HCT116 (cell line): ENCODE measurements around the gene GIMD1. TPM values are rescaled to one million over a fixed set of nuclear protein-coding genes. Genes with fewer than 3 reads are reported as not detected.

Experiments used
- ATAC-seq: fragments of 200-7000 bp; cut with Tn5 transposase; 2 replicates; pipeline ENCODE4 v1.9.1; 2020; ENCODE audit warnings: mild to moderate bottlenecking, moderate library complexity
- BruUV-seq: library from RNA; stranded (reverse); fragments of 400-500 nt; replicated peaks from 2 replicates; lab custom pipeline; 2021; lab: Mats Ljungman, UMichigan
- CTCF ChIA-PET: fragments of 300-600 bp; sonication (Branson Sonifier 250); formaldehyde crosslinking; loops from one replicate; lab custom pipeline; 2021; ENCODE audit warnings: antibody characterized with exemption; lab: Charles Lee
- POLR2A ChIA-PET: fragments of 300-600, 350-600 bp; sonication (Branson Sonifier 250); formaldehyde crosslinking; loops from one replicate; lab custom pipeline; 2021; ENCODE audit warnings: antibody characterized with exemption; lab: Charles Lee
- RAD21 ChIA-PET, 2 experiments: fragments of 300-600 bp; sonication (Branson Sonifier 250); formaldehyde crosslinking; loops; one replicate each; lab custom pipeline; 2023; ENCODE audit warnings: low total read pairs in 2 of 2; ENCODE audit not compliant: uncharacterized antibody in 2 of 2, unreplicated experiment in 2 of 2, low non-redundant PET in 1 of 2; lab: Charles Lee
- DNase-seq: peaks from one replicate; pipeline ENCODE4 v3.0.0-alpha.2; 2010; ENCODE audit warnings: low read depth, low spot score
- H2AFZ ChIP-seq: fragments of 200-600 bp; shearing (Covaris generic), sonication (generic); 2 replicates; pipeline ENCODE4 v1.6.1; 2017; ENCODE audit warnings: low read depth, mixed run types, mixed read lengths, antibody characterized with exemption, low read length; ENCODE audit not compliant: poor library complexity, severe bottlenecking
- H3K27ac ChIP-seq: 2 replicates; pipeline ENCODE4 v1.5.1; 2012; ENCODE audit warnings: low read depth, low read length
- H3K27me3 ChIP-seq: fragments of 200-600 bp; sonication (generic); 2 replicates; pipeline ENCODE4 v1.6.1; 2016; ENCODE audit warnings: mixed run types, low read length, mixed read lengths; ENCODE audit not compliant: insufficient read depth
- H3K36me3 ChIP-seq, 2 experiments: fragments of 200-500 bp in 1 of 2; fragments of 200-600 bp in 1 of 2; sonication (Bioruptor generic) in 1 of 2; sonication (generic) in 1 of 2; 2 replicates each; pipeline versions ENCODE4 v1.5.1 to v1.6.1; 2014 to 2016; ENCODE audit warnings: low read length in 2 of 2, inconsistent platforms in 1 of 2, mixed read lengths in 1 of 2, mixed run types in 1 of 2; ENCODE audit not compliant: insufficient read depth in 2 of 2, control insufficient read depth in 1 of 2
- H3K4me1 ChIP-seq, 2 experiments: fragments of 200-600 bp in 1 of 2; sonication (generic) in 1 of 2; 2 replicates each; pipeline versions ENCODE4 v1.5.1 to v1.6.1; 2012 to 2017; ENCODE audit warnings: low read length in 2 of 2, inconsistent platforms in 1 of 2, mild to moderate bottlenecking in 1 of 2, mixed read lengths in 1 of 2, mixed run types in 1 of 2, moderate library complexity in 1 of 2; ENCODE audit not compliant: insufficient read depth in 2 of 2, control insufficient read depth in 1 of 2
- H3K4me2 ChIP-seq: fragments of 200-600 bp; sonication (generic); 2 replicates; pipeline ENCODE4 v1.6.1; 2017; ENCODE audit warnings: mixed run types, low read length, mixed read lengths
- H3K4me3 ChIP-seq, 2 experiments: fragments of 200-600 bp in 1 of 2; sonication (generic) in 1 of 2; replicated peaks in 1 of 2; 2 replicates each; pipeline ENCODE4 v1.5.1; 2011 to 2016; ENCODE audit warnings: low read length in 2 of 2, control low read depth in 1 of 2, low read depth in 1 of 2, mild to moderate bottlenecking in 1 of 2, mixed read lengths in 1 of 2, mixed run types in 1 of 2
- H3K79me2 ChIP-seq: fragments of 200-600 bp; sonication (generic); 2 replicates; pipeline ENCODE4 v1.6.1; 2017; ENCODE audit warnings: mild to moderate bottlenecking, mixed run types, low read length, moderate library complexity, mixed read lengths; ENCODE audit not compliant: insufficient read depth
- H3K9ac ChIP-seq: fragments of 200-600 bp; sonication (generic); 2 replicates; pipeline ENCODE4 v1.6.1; 2016; ENCODE audit warnings: low read length, mixed read lengths
- H3K9me2 ChIP-seq: fragments of 200-600 bp; sonication (generic), shearing (Covaris generic); 2 replicates; pipeline ENCODE4 v1.6.1; 2017; ENCODE audit warnings: mixed run types, mild to moderate bottlenecking, moderate library complexity; ENCODE audit not compliant: insufficient read depth
- H3K9me3 ChIP-seq, 2 experiments: fragments of 200-500 bp in 1 of 2; fragments of 200-600 bp in 1 of 2; sonication (Bioruptor generic) in 1 of 2; sonication (generic) in 1 of 2; 2 replicates each; pipeline ENCODE4 v1.6.1; 2014 to 2017; ENCODE audit warnings: low read length in 2 of 2, mixed read lengths in 2 of 2, inconsistent platforms in 1 of 2, low read depth in 1 of 2, mild to moderate bottlenecking in 1 of 2, mixed run types in 1 of 2, moderate library complexity in 1 of 2; ENCODE audit not compliant: control insufficient read depth in 1 of 2, insufficient read depth in 1 of 2
- H4K20me1 ChIP-seq: fragments of 200-600 bp; sonication (generic), shearing (Covaris generic); 2 replicates; pipeline ENCODE4 v1.6.1; 2017; ENCODE audit warnings: mixed run types, mild to moderate bottlenecking, moderate library complexity; ENCODE audit not compliant: insufficient read depth
- CBX3 ChIP-seq: IDR thresholded peaks from 2 replicates; pipeline ENCODE4 v1.6.1; 2012; ENCODE audit warnings: low read depth
- EGR1 ChIP-seq: IDR thresholded peaks from 2 replicates; pipeline ENCODE4 v1.6.1; 2012; ENCODE audit warnings: low read depth
- REST ChIP-seq: IDR thresholded peaks from 2 replicates; pipeline ENCODE4 v1.6.1; 2012; ENCODE audit warnings: low read depth
- SP1 ChIP-seq: IDR thresholded peaks from 2 replicates; pipeline ENCODE4 v1.6.1; 2012; ENCODE audit warnings: low read depth
- YY1 ChIP-seq: IDR thresholded peaks from 2 replicates; pipeline ENCODE4 v1.6.1; 2011; ENCODE audit warnings: low read length, low read depth, moderate library complexity, mild to moderate bottlenecking; ENCODE audit not compliant: insufficient replicate concordance; ENCODE audit errors: extremely low read depth
- ZBTB33 ChIP-seq: IDR thresholded peaks from 2 replicates; pipeline ENCODE4 v1.6.1; 2011; ENCODE audit warnings: mild to moderate bottlenecking, low read length, moderate library complexity; ENCODE audit not compliant: insufficient replicate concordance; ENCODE audit errors: extremely low read depth
- ZNF274 ChIP-seq: fragments of 200-500 bp; sonication (Bioruptor generic); IDR thresholded peaks from 2 replicates; pipeline ENCODE4 v1.6.1; 2014; ENCODE audit warnings: mild to moderate bottlenecking, low read depth, low read length, inconsistent platforms
- intact Hi-C: fragments of 100-400 bp; cut with micrococcal nuclease; formaldehyde crosslinking; loops from 2 replicates; pipeline ENCODE4 v1.10.0; 2022
- total RNA-seq: library from RNA; stranded (reverse); gene quantifications from one replicate; pipeline ENCODE4 v1.2.1, GENCODE V29; 2021; ENCODE audit not compliant: unreplicated experiment

Gene GIMD1
- total RNA-seq, 1 experiment from 2014 or later, result not detected

- DNase-seq (no peak), ATAC-seq (no peak)
- Histone ChIP-seq H3K4me1 (no peaks in the 10 kb centered on the region), H3K27me3 (no peaks in the 10 kb centered on the region), H3K4me3 (no peak overlapping the region), H3K9ac (no peak overlapping the region), H4K20me1 (no peaks in the 10 kb centered on the region), H2AFZ (no peak overlapping the region), H3K9me3 (peaks cover 0 to 13% of the 10 kb centered on the region in 2 experiments; a peak in 1 of 4 replicates), H3K4me2 (no peak overlapping the region), H3K79me2 (no peaks in the 10 kb centered on the region), H3K9me2 (no peaks in the 10 kb centered on the region), H3K36me3 (no peaks in the 10 kb centered on the region), H3K27ac (no peak overlapping the region)
- RAD21 ChIA-PET, result no interaction called here
- POLR2A ChIA-PET, result no interaction called here
- intact Hi-C loops, result no loop called here
- BruUV-seq, result no TSS peak
- TF ChIP-seq SP1 (no peak), CBX3 (peak; percentile 53; the same call in 1 of the 2 replicates), YY1 (no peak), ZNF274 (no peak), REST (no peak)
- CTCF ChIA-PET, result no interaction called here
Observed at GRCh38 chr4:106395582-106395981, 27.0 kb upstream of the GIMD1 start.

- H3K27me3 ChIP-seq, result no peaks in the 10 kb centered on the region
- POLR2A ChIA-PET, result no interaction called here
- no peaks in the 10 kb centered on the region for H3K4me1 ChIP-seq
- H3K27ac ChIP-seq, result no peak overlapping the region
- no peaks in the 10 kb centered on the region for H4K20me1 ChIP-seq
- DNase-seq, result no peak
- no peaks in the 10 kb centered on the region for H3K79me2 ChIP-seq
- BruUV-seq, result no TSS peak
- no peak overlapping the region for H3K4me3 ChIP-seq
- no peaks in the 10 kb centered on the region for H3K36me3 ChIP-seq
- no peaks in the 10 kb centered on the region for H3K9me2 ChIP-seq
- CTCF ChIA-PET, result no interaction called here
- H3K9me3 ChIP-seq, result no peaks in the 10 kb centered on the region
- no peak overlapping the region for H2AFZ ChIP-seq
- TF ChIP-seq CBX3, result no peak
- no peak for TF ChIP-seq EGR1
- no peak for TF ChIP-seq ZBTB33
- TF ChIP-seq, all 23 proteins: peak for 0
- H3K9ac ChIP-seq, result no peak overlapping the region
- ATAC-seq, result no peak
- intact Hi-C loops, result no loop called here
- RAD21 ChIA-PET, result no interaction called here
- H3K4me2 ChIP-seq, result no peak overlapping the region
Observed at GRCh38 chr4:106385853-106386393, 17.3 kb upstream of the GIMD1 start.
